ENCODE results near the gene ASPSCR1. TPM values are rescaled to one million over a fixed set of nuclear protein-coding genes. Genes with fewer than 3 reads are reported as not detected.

ASPSCR1 gene
- total RNA-seq, 2 donors from 2014 or later = 14.1 to 18.8 TPM

DNA sequence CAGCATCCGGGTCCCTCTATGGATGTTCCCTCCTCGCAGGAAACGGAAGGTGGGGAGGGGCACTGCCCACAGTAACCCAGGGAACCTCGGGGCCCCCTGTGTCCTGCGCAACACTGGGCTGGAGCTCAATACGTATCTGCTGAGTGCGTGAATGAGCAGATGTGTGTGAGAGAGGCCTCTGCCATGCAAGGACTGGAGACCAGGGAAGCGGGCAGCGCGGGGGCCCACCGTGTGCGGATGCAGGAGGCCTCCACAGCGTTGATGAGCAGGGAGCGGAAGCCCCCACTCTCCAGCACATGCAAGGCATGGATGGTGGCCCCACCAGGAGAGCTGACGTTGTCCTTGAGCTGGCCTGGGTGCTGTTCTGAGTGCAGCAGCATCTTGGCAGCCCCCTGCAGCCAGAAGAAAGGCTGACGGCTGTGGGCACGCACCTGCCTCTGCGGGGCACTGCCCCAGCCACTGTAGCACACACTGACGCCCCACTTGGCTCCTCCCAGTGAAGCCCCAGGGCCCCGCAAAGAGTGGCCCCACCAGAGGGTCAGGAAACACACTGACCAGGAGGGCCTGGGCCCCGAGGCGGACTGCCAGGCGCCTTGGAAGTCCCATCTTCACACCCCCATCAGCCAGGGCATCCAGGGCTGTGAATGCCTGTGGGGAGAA lies 43.2 kb upstream of the ASPSCR1 start:
- H3K4me1 ChIP-seq = peaks cover 0 to 17% of the 10 kb centered on the region in 2 donors
- TF ChIP-seq CTCF (IDR thresholded peaks at IDR 0.05) = no peak
- DNase-seq (ENCODE audit: low spot score) = no peak
- H3K9me3 ChIP-seq = no peaks in the 10 kb centered on the region
- H3K27me3 ChIP-seq = no peaks in the 10 kb centered on the region
- no peak overlapping the region for H3K4me3 ChIP-seq
- H3K27ac ChIP-seq = no peak overlapping the region
- H3K36me3 ChIP-seq = no peaks in the 10 kb centered on the region

- Histone ChIP-seq H3K4me1 (peaks cover 0 to 22% of the 10 kb centered on the region in 2 donors), H3K36me3 (no peaks in the 10 kb centered on the region), H3K9me3 (no peaks in the 10 kb centered on the region), H3K27me3 (no peaks in the 10 kb centered on the region), H3K4me3 (no peak overlapping the region), H3K27ac (no peak overlapping the region)
- DNase-seq (ENCODE audit: low spot score) = no peak
- TF ChIP-seq CTCF (IDR thresholded peaks at IDR 0.05) = no peak
These were observed 42.4 kb upstream of the ASPSCR1 start for GRCh38 chr17:81934850-81935708.

GRCh38 chr17:81935709-81936084 lies 41.7 kb upstream of the ASPSCR1 start:
- no peak overlapping the region for H3K27ac ChIP-seq
- TF ChIP-seq CTCF (IDR thresholded peaks at IDR 0.05) = no peak
- no peak for DNase-seq (ENCODE audit: low spot score)
- H3K9me3 ChIP-seq = no peaks in the 10 kb centered on the region
- no peak overlapping the region for H3K4me3 ChIP-seq
- H3K36me3 ChIP-seq = no peaks in the 10 kb centered on the region
- peaks cover 0 to 29% of the 10 kb centered on the region in 2 donors for H3K4me1 ChIP-seq
- no peaks in the 10 kb centered on the region for H3K27me3 ChIP-seq

- Histone ChIP-seq H3K9me3 (no peaks in the 10 kb centered on the region), H3K36me3 (no peaks in the 10 kb centered on the region), H3K27ac (no peak overlapping the region), H3K4me1 (peaks cover 0 to 40% of the 10 kb centered on the region in 2 donors), H3K4me3 (no peak overlapping the region), H3K27me3 (no peaks in the 10 kb centered on the region)
- TF ChIP-seq CTCF (IDR thresholded peaks at IDR 0.05) = no peak
- DNase-seq (ENCODE audit: low spot score) = no peak
These were observed 38.2 kb upstream of the ASPSCR1 start for GRCh38 chr17:81939218-81939617.

- no peaks in the 10 kb centered on the region for H3K27me3 ChIP-seq
- no peak overlapping the region for H3K4me3 ChIP-seq
- peak; percentile 68 for DNase-seq (ENCODE audit: low spot score)
- no peak for TF ChIP-seq CTCF (IDR thresholded peaks at IDR 0.05)
- no peaks in the 10 kb centered on the region for H3K9me3 ChIP-seq
- H3K36me3 ChIP-seq = no peaks in the 10 kb centered on the region
- no peak overlapping the region for H3K27ac ChIP-seq
- H3K4me1 ChIP-seq = peaks cover 0 to 40% of the 10 kb centered on the region in 2 donors
These were observed 37.5 kb upstream of the ASPSCR1 start for GRCh38 chr17:81939881-81940385.
